PFSK-1 (cell line): Measurements from ENCODE around the gene PARN.

ENCODE experiments used
- POLR2AphosphoS5 ChIP-seq: IDR thresholded peaks from 2 replicates; pipeline ENCODE4 v1.6.1; 2012; ENCODE audit warnings: low read depth, mild to moderate bottlenecking, control low read depth, low read length, moderate library complexity
- TF ChIP-seq, protein P1 (sequence below), 2 experiments: IDR thresholded peaks; 2 replicates each; pipeline versions ENCODE4 v1.6.1 to v1.8.0; 2011 to 2012; ENCODE audit warnings: low read depth in 2 of 2, low read length in 2 of 2, control low read depth in 1 of 2, inconsistent platforms in 1 of 2, mild to moderate bottlenecking in 1 of 2, moderate library complexity in 1 of 2; ENCODE audit not compliant: insufficient read depth in 1 of 2

DNA sequence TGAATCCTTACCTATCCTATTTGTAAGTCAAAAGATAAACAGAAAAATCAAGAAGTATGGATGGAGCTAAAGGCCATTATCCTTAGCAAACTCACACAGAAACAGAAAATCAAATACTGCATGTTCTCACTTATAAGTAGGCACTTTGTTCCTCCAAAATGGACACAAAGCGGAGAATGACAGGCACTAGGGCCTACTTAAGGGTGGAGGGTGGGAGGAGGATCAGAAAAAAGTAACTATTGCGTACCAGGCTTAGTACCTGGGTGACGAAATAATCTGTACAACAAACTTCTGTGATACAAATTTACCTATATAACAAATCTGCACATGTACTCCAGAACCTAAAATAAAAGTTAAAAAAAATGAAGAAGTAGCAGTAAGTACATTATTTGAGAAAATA, 164.3 kb downstream of the PARN start:
- TF ChIP-seq, protein P1, sequence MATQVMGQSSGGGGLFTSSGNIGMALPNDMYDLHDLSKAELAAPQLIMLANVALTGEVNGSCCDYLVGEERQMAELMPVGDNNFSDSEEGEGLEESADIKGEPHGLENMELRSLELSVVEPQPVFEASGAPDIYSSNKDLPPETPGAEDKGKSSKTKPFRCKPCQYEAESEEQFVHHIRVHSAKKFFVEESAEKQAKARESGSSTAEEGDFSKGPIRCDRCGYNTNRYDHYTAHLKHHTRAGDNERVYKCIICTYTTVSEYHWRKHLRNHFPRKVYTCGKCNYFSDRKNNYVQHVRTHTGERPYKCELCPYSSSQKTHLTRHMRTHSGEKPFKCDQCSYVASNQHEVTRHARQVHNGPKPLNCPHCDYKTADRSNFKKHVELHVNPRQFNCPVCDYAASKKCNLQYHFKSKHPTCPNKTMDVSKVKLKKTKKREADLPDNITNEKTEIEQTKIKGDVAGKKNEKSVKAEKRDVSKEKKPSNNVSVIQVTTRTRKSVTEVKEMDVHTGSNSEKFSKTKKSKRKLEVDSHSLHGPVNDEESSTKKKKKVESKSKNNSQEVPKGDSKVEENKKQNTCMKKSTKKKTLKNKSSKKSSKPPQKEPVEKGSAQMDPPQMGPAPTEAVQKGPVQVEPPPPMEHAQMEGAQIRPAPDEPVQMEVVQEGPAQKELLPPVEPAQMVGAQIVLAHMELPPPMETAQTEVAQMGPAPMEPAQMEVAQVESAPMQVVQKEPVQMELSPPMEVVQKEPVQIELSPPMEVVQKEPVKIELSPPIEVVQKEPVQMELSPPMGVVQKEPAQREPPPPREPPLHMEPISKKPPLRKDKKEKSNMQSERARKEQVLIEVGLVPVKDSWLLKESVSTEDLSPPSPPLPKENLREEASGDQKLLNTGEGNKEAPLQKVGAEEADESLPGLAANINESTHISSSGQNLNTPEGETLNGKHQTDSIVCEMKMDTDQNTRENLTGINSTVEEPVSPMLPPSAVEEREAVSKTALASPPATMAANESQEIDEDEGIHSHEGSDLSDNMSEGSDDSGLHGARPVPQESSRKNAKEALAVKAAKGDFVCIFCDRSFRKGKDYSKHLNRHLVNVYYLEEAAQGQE (IDR thresholded peaks at IDR 0.05; ENCODE audit: insufficient read depth in 1 of 2, low read depth in 2 of 2, low read length in 2 of 2) = no peak
- no peak for TF ChIP-seq POLR2AphosphoS5
